ENCODE measurements around the gene IL25.
"Not testable (repeated sequence)": the region's sequence is repeated elsewhere in the genome, so short reads cannot be mapped to it uniquely, and the experiment has no call there.

Gene IL25

DNA sequence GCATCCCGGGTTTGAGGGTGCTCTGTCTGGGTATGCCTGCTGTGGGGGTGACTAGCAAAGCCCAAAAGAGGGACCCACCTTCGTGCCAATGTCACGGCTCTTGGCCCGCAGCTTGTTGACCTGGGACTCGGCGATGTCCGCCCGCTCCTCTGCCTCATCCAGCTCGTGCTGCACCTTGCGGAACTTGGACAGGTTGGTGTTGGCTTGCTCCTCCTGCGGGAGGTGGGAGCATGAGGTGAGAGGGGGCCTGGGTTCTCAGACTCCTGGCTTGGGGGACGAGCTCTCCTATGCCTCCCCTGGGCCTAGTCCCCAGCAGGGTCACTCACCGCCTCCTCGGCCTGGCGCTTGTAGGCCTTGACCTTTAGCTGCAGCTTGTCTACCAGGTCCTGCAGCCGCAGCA, 41.1 kb downstream of the IL25 start:
- DNase-seq, result no peak

DNA sequence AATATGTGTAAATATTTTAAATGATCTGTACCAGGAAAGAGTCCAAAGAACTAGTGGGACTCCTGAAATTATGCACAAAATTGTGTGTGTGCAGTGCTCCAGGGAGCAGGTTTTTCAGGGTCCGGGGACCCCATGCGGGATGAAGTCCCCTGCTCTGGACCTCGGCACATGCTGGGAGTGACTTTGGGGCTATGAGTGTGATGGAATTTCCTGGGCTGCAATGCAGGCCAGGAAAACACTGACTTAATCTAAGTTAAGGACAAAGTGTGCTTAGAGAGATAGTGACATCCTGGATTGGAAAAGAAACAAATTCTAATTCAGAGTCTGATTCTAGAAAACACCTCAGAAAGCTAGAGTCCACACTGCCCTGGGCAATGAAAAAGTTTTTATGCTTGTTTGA, 41.6 kb downstream of the IL25 start:
- no peak for DNase-seq

DNA sequence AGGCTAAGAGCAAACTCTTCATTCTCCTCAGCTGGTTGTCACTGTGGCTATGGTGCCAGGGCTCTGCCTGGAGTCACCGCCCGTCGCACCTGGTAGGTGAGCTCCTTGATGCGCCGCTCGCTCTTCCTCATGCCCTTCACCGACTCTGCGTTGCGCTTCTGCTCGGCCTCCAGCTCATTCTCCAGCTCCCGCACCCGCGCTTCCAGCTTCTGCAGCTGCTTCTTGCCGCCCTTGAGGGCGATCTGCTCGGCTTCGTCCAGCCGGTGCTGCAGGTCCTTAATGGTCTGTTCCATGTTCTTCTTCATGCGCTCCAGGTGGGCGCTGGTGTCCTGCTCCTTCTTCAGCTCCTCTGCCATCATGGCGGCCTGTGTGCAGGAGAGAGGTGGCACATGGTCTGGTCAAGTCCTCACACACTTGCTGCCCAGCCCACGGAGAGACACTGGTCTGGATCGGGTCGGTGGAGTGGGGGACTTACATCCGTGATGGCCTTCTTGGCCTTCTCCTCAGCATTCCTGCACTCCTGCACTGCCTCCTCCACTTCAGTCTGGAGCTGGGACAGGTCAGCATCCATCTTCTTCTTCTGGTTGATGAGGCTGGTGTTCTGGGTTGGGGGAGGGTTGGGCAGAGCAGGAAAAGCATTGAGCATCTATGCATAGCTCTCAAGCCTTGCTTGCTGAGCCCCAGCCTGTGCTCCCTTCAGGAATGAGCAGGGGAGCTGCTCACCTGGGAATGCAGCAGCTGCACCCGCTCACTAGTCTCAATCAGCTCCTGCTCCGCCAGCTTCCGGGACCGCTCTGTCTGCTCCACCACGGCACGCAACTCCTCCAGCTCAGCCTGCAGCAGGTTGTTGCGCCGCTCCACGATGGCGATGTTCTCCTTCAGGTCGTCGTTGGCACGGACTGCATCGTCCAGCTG, 42.6 kb downstream of the IL25 start:
- no peak for DNase-seq

DNA sequence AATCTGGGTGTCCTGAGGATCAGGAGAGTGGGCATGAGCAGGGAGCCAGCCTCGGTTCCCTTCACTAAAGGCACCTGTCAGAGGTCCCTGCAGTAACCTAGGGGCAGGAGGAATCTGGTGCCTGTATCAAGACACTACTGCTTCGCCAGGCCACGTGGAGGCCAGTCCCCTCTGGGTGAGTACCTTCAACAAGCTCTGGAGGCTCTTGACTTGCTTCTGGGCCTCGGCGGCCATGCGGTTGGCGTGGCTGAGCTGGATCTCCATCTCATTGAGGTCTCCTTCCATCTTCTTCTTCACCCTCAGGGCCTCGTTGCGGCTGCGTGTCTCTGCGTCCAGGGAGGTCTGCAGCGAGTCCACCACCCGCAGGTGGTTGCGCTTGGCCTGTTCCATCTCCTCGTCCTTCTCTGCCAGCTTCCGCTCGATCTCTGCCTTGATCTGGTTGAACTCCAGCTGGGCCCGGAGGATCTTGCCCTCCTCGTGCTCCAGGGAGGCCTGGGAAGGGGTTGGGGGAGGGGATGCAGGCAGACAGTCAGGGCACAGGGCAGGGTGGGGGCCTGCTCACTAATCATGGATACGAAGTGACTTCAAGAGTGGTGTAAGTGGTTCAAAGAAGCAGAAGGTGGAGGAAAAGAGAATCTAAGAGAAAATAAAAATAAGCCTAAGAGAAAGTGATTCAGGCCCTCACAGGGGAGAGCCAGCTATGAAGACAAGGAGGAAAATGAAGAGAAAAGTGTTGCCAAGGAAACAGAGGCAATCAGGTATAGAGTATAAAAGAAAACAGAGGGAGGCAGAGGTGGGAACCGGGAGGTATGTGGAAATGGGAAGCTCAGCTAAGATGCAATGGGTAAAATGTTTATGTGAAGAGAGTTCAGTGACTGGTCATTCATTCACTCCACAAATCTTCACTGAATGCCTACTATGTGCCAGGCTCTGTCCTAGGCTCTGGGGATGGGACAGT, 43.5 kb downstream of the IL25 start:
- no peak for DNase-seq

DNA sequence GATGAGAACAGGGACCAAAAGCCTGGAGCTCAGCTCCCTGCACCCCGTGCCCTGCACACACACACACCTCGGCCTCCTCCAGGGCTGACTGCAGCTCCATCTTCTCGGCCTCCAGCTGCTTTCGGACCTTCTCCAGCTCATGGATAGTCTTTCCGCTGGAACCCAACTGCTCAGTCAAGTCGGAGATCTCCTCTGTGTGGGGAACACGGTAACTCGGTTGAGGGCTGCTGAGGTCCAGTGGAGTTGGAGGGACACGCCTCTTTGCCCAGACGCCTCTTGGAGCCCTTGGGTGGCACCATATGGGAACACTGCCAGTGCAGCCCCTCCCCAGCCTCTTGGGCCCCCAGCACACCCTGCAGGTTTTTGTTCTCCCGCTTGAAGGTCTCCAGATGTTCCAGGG, 44.2 kb downstream of the IL25 start:
- no peak for DNase-seq

DNA sequence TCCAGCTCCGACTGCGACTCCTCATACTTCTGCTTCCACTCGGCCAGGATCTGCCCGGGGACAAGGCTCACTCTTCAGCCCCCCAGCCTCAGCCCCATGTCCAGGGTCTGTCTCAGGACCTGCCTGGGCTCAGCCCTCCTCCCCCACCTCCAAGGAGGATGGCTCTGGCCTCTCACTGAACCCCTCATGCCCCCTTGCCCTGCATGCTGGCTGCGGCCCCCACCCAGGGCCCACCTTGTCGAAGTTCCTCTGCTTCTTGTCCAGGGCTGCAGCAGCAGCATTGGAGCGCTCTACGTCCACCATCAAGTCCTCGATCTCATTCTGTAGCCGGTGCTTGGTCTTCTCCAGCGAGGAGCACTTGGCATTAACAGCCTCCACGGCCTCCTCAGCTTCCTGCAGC, 44.7 kb downstream of the IL25 start:
- not testable (repeated sequence) for DNase-seq

DNA sequence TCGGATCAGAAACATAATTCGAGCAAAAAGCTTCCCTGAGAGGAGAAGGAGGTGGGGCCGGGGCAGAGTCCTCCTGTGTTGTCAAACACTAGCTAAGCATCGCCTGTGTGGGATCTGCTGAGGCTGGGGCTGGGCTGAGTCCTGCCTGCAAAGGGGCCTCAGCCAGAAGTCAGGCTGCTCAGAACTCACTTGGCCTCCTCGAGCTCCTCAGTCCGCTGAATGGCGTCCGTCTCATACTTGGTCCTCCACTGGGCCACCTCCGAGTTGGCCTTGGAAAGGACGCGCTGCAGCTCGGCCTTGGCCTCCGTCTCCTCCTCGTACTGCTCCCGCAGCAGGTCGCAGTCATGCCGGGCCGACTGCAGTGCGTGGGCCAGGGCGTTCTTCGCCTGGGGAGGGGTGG, 45.4 kb downstream of the IL25 start:
- DNase-seq, result no peak

DNA sequence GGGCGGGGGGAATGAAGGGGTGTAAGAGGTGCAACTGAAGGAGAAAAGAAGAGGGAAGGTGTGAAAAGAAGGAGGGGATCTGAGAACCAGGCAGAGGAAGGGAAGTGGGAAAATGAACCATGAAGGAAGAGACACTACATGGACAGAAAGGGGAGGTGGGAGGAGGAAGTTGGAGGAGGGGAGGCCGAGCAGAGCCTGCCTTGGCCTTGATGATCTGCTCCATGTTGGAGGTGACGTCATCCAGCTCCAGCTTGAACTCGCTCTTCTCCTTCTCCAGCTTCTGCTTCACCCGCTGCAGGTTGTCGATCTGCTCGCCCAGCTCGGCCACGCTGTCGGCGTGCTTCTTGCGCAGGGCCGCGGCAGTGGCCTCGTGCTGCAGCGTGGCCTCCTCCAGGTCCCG, 47.0 kb downstream of the IL25 start:
- DNase-seq, result not testable (repeated sequence)

DNA sequence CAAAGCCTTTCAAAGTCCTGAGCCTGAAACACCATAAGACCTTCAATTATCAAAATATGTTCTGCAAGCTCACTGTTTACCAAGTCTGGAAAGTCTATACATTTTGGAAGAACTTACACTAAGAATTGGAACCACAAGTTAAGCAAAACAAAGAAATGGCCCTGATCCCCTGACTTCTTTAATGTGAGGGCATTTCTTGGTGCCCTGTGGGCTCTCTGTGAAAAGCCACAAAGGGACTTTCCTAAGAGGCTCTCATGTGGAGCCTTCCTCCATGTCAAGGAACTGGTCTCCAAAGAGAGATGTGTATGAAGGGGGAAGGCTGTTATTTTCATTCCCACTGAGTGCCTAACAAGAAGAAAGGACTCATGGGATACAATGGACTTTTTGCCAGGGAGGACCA, 49.0 kb downstream of the IL25 start:
- DNase-seq, result no peak

DNA sequence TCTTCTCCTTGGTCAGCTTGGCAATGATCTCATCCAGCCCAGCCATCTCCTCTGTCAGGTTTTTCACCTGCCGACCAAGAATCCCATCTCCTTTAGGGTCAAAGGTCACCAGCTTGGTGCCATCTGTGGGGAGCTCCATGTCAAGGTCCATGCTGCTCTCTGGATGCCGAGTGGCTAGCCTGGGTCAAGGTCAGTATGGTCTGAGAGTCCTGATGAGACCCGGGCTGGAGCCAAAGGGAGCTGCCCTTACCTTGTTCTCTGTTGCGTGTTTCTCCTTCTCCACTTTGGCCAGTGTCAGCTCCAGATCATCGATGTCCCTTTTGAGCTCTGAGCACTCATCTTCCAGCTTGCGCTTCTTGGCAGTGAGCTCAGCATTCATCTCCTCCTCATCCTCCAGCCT, 51.0 kb downstream of the IL25 start:
- no peak for DNase-seq

DNA sequence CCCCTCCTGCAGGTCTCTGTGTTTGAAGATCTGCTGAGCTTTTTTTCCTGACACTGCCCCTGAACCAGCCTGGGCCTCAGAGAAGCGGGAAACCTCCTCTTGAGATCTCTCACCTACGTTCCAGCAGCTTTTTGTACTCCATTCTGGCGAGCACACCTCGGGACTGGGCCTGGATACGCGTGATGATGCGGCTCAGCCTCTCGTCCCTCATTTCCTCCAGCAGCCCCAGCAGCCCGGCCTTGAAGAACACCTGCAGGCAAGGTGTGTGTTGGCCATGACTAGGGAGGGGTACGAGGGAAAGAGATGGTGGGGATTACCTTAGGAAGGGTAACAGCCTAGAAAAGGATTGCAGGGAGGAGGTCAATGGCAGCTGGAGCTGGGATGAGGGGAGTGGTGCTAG, 52.6 kb downstream of the IL25 start:
- DNase-seq, result no peak

DNA sequence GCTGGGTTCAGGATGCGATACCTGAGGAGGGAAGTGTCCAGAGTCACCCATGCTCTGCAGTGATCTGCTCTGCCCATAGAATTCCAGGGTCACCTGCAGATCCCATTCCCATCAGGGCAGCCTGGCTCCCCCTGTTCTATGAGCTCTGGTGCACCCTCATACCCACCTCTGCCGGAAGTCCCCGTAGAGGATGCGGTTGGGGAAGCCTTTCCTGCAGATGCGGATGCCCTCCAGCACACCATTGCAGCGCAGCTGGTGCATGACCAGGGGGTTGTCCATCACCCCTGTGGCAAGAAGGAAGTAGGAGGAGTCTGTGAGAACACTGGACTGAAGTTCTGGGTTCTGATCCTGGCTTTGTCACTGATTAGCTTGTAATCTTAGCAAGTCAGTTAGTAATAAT, 53.2 kb downstream of the IL25 start:
- DNase-seq, result not testable (repeated sequence)

Measured in stimulated activated CD4-positive, alpha-beta T cell treated with anti-CD3 and anti-CD28 coated beads, Interleukin-2, amount 100 ng/mL, for 24 hours (primary cell).